DND-41 (cell line): ENCODE data around the gene CACNA2D1.

Experiments used
- ATAC-seq: fragments of 200-7000 bp; cut with Tn5 transposase; 3 replicates; pipeline ENCODE4 v1.9.1; 2021; ENCODE audit warnings: low read depth; ENCODE audit not compliant: insufficient read depth
- DNase-seq: peaks from one replicate; pipeline ENCODE4 v3.0.0-alpha.2; 2020
- H2AFZ ChIP-seq: 2 replicates; pipeline ENCODE4 v1.6.0; 2012; ENCODE audit warnings: low read depth, low read length
- H3K27ac ChIP-seq: 2 replicates; pipeline ENCODE4 v1.5.1; 2012; ENCODE audit warnings: low read length, inconsistent platforms
- H3K27me3 ChIP-seq: fragments of 200-600 bp; sonication (generic); 2 replicates; pipeline ENCODE4 v1.6.0; 2012; ENCODE audit warnings: low read length, mild to moderate bottlenecking, inconsistent platforms; ENCODE audit not compliant: insufficient read depth, poor library complexity
- H3K36me3 ChIP-seq: 2 replicates; pipeline ENCODE4 v1.5.1; 2012; ENCODE audit warnings: low read length, inconsistent platforms; ENCODE audit not compliant: insufficient read depth
- H3K4me1 ChIP-seq: 2 replicates; pipeline ENCODE4 v1.5.1; 2012; ENCODE audit warnings: mild to moderate bottlenecking, low read length; ENCODE audit not compliant: insufficient read depth
- H3K4me2 ChIP-seq: 2 replicates; pipeline ENCODE4 v1.6.0; 2012; ENCODE audit warnings: mild to moderate bottlenecking, moderate library complexity, low read length, inconsistent platforms; ENCODE audit not compliant: insufficient read depth
- H3K4me3 ChIP-seq, 2 experiments: fragments of 200-600 bp in 1 of 2; shearing (Covaris generic) in 1 of 2; 2 replicates each; pipeline ENCODE4 v1.5.1; 2012 to 2016; ENCODE audit warnings: inconsistent platforms in 2 of 2, low read length in 2 of 2, mild to moderate bottlenecking in 2 of 2, low read depth in 1 of 2, moderate library complexity in 1 of 2
- H3K79me2 ChIP-seq: 2 replicates; pipeline ENCODE4 v1.6.0; 2012; ENCODE audit warnings: low read length, inconsistent platforms; ENCODE audit not compliant: insufficient read depth
- H3K9ac ChIP-seq: 2 replicates; pipeline ENCODE4 v1.6.0; 2012; ENCODE audit warnings: low read depth, mild to moderate bottlenecking, inconsistent platforms, low read length, moderate library complexity
- H3K9me3 ChIP-seq: 2 replicates; pipeline ENCODE4 v1.5.1; 2012; ENCODE audit warnings: low read length, moderate library complexity, mild to moderate bottlenecking, inconsistent platforms; ENCODE audit not compliant: insufficient read depth, severe bottlenecking
- H4K20me1 ChIP-seq: 2 replicates; pipeline ENCODE4 v1.6.0; 2012; ENCODE audit warnings: low read length; ENCODE audit not compliant: insufficient read depth
- EZH2 ChIP-seq: IDR thresholded peaks from 3 replicates; pipeline ENCODE4 v1.6.1; 2012; ENCODE audit warnings: borderline replicate concordance, low read depth, mild to moderate bottlenecking, moderate library complexity, low read length, inconsistent platforms; ENCODE audit not compliant: severe bottlenecking
- TF ChIP-seq, protein P1 (sequence below): IDR thresholded peaks from 2 replicates; pipeline ENCODE4 v1.5.1; 2012; ENCODE audit warnings: borderline replicate concordance, low read length, moderate library complexity, mild to moderate bottlenecking; ENCODE audit not compliant: poor library complexity, severe bottlenecking; ENCODE audit errors: extremely low read depth

CACNA2D1 gene

DNA sequence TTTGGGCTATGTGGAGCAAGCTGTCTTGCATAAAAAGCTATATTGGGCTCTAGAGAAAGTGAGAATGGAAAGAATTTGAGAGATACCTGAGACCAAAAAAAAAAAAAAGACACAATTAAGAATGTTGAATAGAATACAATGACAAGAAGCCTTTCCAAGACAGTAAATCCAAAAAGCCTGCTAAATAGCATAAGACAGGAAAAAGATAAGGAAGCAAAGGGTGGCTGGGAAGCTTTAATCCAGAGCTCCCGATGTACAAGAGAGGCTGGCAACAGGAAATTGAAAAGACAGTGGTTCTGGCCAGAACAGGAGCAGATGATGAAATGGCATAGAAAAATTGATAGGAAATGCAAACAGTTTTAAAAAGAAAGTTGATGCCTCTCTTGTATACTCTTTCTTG lies 174.9 kb downstream of the CACNA2D1 start:
- no peaks in the 10 kb centered on the region for H3K4me1 ChIP-seq
- no peaks in the 10 kb centered on the region for H3K79me2 ChIP-seq
- no peak overlapping the region for H3K4me2 ChIP-seq
- H3K9ac ChIP-seq = no peak overlapping the region
- no peak overlapping the region for H2AFZ ChIP-seq
- no peaks in the 10 kb centered on the region for H3K27me3 ChIP-seq
- no peaks in the 10 kb centered on the region for H3K9me3 ChIP-seq
- H4K20me1 ChIP-seq = no peaks in the 10 kb centered on the region
- H3K27ac ChIP-seq = no peak overlapping the region
- ATAC-seq (no peak), DNase-seq (no peak)
- TF ChIP-seq EZH2 = no peak
- TF ChIP-seq, protein P1, sequence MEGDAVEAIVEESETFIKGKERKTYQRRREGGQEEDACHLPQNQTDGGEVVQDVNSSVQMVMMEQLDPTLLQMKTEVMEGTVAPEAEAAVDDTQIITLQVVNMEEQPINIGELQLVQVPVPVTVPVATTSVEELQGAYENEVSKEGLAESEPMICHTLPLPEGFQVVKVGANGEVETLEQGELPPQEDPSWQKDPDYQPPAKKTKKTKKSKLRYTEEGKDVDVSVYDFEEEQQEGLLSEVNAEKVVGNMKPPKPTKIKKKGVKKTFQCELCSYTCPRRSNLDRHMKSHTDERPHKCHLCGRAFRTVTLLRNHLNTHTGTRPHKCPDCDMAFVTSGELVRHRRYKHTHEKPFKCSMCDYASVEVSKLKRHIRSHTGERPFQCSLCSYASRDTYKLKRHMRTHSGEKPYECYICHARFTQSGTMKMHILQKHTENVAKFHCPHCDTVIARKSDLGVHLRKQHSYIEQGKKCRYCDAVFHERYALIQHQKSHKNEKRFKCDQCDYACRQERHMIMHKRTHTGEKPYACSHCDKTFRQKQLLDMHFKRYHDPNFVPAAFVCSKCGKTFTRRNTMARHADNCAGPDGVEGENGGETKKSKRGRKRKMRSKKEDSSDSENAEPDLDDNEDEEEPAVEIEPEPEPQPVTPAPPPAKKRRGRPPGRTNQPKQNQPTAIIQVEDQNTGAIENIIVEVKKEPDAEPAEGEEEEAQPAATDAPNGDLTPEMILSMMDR = no peak
- H3K36me3 ChIP-seq = no peaks in the 10 kb centered on the region
- no peak overlapping the region for H3K4me3 ChIP-seq

DNA sequence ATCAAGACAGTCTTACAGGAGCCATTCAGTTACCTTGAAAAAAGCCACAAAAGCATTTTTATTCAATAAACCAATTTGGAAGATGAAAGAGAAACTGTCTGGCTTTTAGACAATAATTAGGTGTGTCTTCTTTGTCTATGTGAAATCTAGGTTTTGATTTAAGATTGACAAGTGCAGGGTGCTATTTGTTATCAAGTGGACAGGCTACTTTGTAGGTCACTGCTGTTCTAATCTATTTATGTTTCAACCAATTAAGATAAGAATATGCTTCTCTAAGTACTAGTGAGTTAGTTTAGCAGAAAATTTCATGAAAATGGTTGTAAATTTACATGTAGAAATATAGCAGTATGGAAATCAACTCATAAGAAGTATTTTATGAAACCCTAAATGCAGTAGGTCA lies 177.5 kb downstream of the CACNA2D1 start:
- no peaks in the 10 kb centered on the region for H3K27me3 ChIP-seq
- TF ChIP-seq, protein P1 = no peak
- no peak for TF ChIP-seq EZH2
- ATAC-seq (no peak), DNase-seq (no peak)
- H3K27ac ChIP-seq = no peak overlapping the region
- no peaks in the 10 kb centered on the region for H4K20me1 ChIP-seq
- no peaks in the 10 kb centered on the region for H3K4me1 ChIP-seq
- no peak overlapping the region for H3K4me3 ChIP-seq
- no peak overlapping the region for H2AFZ ChIP-seq
- no peak overlapping the region for H3K4me2 ChIP-seq
- no peaks in the 10 kb centered on the region for H3K36me3 ChIP-seq
- no peaks in the 10 kb centered on the region for H3K9me3 ChIP-seq
- H3K79me2 ChIP-seq = no peaks in the 10 kb centered on the region
- H3K9ac ChIP-seq = no peak overlapping the region

DNA sequence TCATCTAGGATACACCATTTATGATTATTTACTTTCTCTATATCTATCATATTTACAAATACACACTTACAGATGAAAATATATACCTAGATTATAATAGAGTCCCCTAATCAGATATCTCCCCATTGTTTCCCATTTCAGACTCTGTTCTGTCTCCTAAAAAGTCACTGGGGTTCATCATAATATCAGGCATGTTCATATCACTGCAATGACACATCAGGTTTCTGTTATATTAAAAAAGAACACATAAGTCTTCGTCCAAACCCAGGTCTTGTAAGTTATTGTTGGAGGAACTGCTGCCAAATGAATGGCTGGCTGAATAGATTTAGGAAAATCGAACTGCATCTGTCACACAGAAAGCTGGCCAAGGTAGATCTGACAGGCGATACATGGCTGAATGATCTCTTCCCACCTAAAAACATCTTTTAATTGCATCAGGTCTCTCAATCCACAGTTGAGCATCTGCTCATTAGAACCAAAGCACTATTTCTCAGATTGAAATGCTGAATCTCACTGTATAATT lies 178.7 kb downstream of the CACNA2D1 start:
- H3K79me2 ChIP-seq = no peaks in the 10 kb centered on the region
- ATAC-seq (no peak), DNase-seq (no peak)
- TF ChIP-seq, protein P1 = no peak
- no peak for TF ChIP-seq EZH2
- no peak overlapping the region for H3K4me2 ChIP-seq
- no peaks in the 10 kb centered on the region for H3K9me3 ChIP-seq
- no peaks in the 10 kb centered on the region for H3K36me3 ChIP-seq
- no peak overlapping the region for H3K9ac ChIP-seq
- no peaks in the 10 kb centered on the region for H3K4me1 ChIP-seq
- H2AFZ ChIP-seq = no peak overlapping the region
- H3K27me3 ChIP-seq = no peaks in the 10 kb centered on the region
- no peaks in the 10 kb centered on the region for H4K20me1 ChIP-seq
- H3K4me3 ChIP-seq = no peak overlapping the region
- H3K27ac ChIP-seq = no peak overlapping the region
